ENCODE data around the gene CPSF3.
"Not testable (repeated sequence)": the region's sequence is repeated elsewhere in the genome, so short reads cannot be mapped to it uniquely, and the experiment has no call there.

Gene CPSF3

DNA sequence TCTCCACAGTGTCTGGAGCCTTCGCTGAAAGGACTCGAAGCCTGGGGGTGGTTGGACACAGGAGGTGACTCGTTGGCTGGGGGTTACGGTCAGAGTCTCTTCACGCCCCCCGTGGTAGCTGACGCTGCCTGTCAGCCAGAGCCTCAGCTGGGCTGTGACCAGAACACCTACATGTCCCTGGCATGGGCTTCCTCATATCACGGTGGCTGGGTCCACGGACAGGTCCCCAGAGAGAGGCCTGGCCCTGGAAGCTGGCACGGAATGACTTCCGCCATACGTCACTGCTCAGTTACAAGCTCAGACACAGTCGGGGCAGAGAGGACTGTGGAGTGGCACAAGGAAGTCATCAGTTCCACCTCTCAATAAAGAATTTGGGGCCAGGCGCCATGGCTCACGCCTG, 28.6 kb upstream of the CPSF3 start:
- ChIA-PET CTCF (no interaction called here), POLR2A (no interaction called here)
- TF ChIP-seq, protein P1, sequence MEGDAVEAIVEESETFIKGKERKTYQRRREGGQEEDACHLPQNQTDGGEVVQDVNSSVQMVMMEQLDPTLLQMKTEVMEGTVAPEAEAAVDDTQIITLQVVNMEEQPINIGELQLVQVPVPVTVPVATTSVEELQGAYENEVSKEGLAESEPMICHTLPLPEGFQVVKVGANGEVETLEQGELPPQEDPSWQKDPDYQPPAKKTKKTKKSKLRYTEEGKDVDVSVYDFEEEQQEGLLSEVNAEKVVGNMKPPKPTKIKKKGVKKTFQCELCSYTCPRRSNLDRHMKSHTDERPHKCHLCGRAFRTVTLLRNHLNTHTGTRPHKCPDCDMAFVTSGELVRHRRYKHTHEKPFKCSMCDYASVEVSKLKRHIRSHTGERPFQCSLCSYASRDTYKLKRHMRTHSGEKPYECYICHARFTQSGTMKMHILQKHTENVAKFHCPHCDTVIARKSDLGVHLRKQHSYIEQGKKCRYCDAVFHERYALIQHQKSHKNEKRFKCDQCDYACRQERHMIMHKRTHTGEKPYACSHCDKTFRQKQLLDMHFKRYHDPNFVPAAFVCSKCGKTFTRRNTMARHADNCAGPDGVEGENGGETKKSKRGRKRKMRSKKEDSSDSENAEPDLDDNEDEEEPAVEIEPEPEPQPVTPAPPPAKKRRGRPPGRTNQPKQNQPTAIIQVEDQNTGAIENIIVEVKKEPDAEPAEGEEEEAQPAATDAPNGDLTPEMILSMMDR (IDR thresholded peaks at IDR 0.05; ENCODE audit: insufficient read depth, low read length, missing control alignments), result no peak
- no peak overlapping the region for H3K4me3 ChIP-seq (ENCODE audit: low read depth, low read length)
- DNase-seq (ENCODE audit: low read depth, low spot score), result no peak

DNA sequence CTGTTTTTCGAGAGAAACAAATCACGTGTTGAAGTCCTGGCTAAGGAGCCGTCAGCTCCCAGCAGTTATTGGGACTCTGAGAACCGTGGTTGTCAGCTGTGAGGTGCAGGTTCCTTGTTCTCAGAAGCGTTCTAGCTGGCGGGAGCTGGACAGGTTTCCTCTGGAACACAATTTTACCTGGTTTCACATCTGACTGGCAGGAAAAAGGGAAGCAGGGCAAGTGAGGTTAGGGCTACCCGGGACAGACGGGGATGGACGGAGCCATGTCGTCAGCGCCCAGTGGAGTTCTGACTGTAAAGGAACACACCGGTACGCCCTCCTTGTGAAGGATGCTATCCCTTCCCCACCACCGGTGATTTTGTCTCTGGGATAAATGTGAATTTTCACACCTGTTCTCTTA, 26.3 kb upstream of the CPSF3 start:
- ChIA-PET CTCF (interaction anchor here (1.0 kb wide), 1 partner anchor 254 kb away, joined by 3 read pairs; no protein-coding TSS in a partner anchor), POLR2A (no interaction called here)
- H3K4me3 ChIP-seq (ENCODE audit: low read depth, low read length), result no peak overlapping the region
- TF ChIP-seq, protein P1 (IDR thresholded peaks at IDR 0.05; ENCODE audit: insufficient read depth, low read length, missing control alignments), result no peak
- no peak for DNase-seq (ENCODE audit: low read depth, low spot score)

DNA sequence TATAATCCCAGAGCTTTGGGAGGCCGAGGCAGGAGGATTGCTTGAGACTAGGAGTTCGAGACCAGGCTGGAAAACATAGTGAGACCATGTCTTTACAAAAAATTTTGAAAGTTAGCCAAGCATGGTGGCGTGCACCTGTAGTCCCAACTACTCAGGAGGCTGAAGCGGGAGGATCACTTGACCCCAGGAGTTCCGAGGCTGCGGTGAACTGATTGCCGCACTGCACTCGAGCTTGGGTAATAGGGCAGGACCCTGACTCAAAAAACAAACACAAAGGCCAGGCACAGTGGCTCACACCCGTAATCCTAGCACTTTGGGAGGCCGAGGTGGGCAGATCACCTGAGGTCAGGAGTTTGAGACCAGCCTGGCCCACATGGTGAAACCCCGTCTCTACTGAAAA, 25.2 kb upstream of the CPSF3 start:
- DNase-seq (ENCODE audit: low read depth, low spot score); POLR2A ChIA-PET; CTCF ChIA-PET: not testable (repeated sequence)

DNA sequence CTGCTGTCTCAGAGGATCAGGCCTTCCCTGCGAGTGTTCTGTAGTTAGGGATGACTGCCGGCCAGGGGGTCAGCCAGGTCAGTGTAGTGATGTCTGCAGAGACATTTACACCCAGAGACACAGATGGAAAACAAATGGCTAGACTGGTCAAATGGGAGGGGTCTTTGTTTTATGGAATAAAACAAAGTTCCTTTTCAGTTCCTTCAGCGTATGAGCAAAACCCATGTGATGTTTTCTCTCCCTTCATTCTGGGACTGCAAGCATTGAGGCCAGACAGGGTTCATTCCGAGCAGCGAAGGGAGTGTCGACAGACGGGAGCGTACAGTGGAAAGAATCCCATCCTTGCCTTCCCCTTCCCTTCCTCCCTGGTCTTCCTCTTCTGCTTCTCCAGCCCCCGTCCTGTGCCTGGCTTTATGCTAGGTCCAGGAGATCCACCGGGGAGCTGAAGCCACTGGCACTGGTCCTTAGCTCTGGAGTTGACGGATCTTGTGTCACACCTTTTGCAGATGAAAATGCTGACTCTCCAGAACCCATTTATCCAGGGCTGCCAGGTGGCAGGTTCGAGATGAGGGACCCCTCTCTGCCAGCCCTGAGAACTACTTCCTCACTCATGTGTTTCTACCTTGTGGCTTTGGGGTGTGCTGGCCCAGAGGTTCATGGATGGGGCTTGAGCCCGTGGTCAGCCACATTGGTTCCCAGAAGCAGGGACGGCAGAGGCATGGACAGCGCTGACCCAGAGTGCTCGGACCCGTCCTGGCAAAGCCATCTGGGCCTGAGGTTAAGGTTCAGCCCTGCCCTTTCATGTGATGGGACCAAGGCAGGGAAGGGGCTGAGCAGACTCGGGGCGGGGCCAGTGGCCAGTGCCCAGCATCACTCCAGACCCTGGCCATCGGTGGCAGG, 24.3 kb upstream of the CPSF3 start:
- ChIA-PET CTCF (no interaction called here), POLR2A (no interaction called here)
- TF ChIP-seq, protein P1 (IDR thresholded peaks at IDR 0.05; ENCODE audit: insufficient read depth, low read length, missing control alignments), result no peak
- H3K4me3 ChIP-seq (ENCODE audit: low read depth, low read length), result no peak overlapping the region
- no peak for DNase-seq (ENCODE audit: low read depth, low spot score)

More for the DNA sequence above, 25.2 kb upstream of the CPSF3 start:
- not testable (repeated sequence) for H3K4me3 ChIP-seq (ENCODE audit: low read depth, low read length)

DNA sequence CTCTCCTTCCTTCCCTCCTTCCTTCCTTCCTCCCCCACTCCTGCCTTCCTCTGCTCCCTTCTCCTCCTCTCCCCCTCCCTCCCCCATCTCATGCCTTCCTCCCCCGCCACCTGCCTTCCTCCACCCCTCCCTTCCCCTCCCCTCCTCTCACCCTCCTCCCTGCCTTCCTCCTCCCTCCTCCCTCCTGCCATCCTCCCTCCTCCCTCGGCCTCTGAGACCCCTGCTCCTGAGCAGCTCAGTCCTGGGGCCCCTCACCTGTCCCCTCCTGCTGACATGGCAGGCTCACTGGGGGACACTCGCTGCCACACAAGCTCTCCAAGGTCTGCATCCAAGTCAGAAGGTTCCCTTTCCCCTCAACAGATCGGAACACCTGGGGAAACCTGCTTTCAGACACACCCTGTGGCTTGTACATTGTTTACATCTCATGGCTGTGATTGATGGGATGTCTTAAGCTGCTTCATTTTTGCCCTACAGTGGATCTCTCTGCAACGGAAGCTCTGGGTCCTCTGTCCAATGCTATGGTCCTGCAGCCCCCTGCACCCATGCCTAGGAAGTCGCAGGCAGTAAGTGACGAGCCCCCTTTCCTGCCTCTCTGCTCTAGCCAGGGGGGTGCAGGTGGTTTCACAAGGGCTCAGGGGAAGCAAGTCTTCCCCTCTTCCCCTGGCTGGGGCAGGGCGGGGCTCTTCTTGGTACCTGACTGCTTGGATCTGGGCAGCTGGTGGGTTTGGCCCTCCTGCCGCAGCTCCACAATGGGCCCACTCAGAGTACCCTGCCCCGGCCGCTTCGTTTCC, 23.0 kb upstream of the CPSF3 start:
- CTCF ChIA-PET, result interaction anchor here (1.9 kb wide), 1 partner anchor 8 kb away, joined by 5 read pairs; no protein-coding TSS in a partner anchor
- no peak for DNase-seq (ENCODE audit: low read depth, low spot score)
- H3K4me3 ChIP-seq (ENCODE audit: low read depth, low read length), result no peak overlapping the region
- POLR2A ChIA-PET, result no interaction called here
- TF ChIP-seq, protein P1 (IDR thresholded peaks at IDR 0.05; ENCODE audit: insufficient read depth, low read length, missing control alignments), result no peak

DNA sequence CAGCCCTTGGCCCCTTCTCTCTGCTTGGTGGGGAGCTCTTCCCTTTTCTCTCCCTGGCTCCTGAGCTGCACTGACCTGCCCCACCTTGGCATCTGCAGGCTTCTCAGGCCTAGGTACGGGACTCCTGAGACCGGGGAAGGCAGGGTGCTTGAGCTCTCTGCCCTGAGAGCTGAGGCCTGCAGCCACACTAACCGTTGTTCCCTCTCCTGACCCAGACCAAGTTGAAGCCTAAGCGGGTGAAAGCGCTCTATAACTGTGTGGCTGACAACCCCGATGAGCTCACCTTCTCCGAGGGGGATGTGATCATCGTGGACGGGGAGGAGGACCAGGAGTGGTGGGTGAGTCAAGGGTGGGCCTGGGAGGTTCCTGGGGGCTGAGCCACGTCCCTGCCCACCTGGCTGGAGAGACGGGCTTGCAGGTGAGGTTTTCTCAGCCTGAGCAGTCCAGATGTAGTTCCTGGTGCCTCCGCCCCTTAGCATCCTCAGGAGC, 22.4 kb upstream of the CPSF3 start:
- ChIA-PET POLR2A (no interaction called here), CTCF (interaction anchor here (1.9 kb wide), 1 partner anchor 8 kb away, joined by 5 read pairs; no protein-coding TSS in a partner anchor)
- no peak overlapping the region for H3K4me3 ChIP-seq (ENCODE audit: low read depth, low read length)
- TF ChIP-seq, protein P1 (IDR thresholded peaks at IDR 0.05; ENCODE audit: insufficient read depth, low read length, missing control alignments), result no peak
- no peak for DNase-seq (ENCODE audit: low read depth, low spot score)

All from AG04449 (cell line).